Sigmoid colon (tissue), 4 donors: Measurements from ENCODE around the gene PAF1.

Experiments used
- EP300 ChIP-seq, 4 donors: sonication (generic); formaldehyde crosslinking; IDR thresholded peaks; one replicate each; pipeline ENCODE4 v1.6.1; 2017; ENCODE audit warnings: antibody characterized with exemption in 4 of 4
- POLR2A ChIP-seq, 2 donors: fragments of 450-650 bp; IDR thresholded peaks; one replicate each; pipeline ENCODE4 v1.6.1; 2016; ENCODE audit warnings: antibody characterized with exemption in 2 of 2, mild to moderate bottlenecking in 2 of 2, moderate library complexity in 2 of 2
- POLR2AphosphoS5 ChIP-seq, 4 donors: sonication (generic); formaldehyde crosslinking; IDR thresholded peaks; one replicate each; pipeline ENCODE4 v1.6.1; 2017; ENCODE audit warnings: antibody characterized with exemption in 4 of 4
- TF ChIP-seq, protein P1 (sequence below), 4 experiments: fragments of 450-650 bp in 3 of 4; fragments of 200-600 bp in 1 of 4; IDR thresholded peaks; one replicate each; pipeline ENCODE4 v1.5.1; 2016 to 2019; ENCODE audit warnings: antibody characterized with exemption in 4 of 4, mild to moderate bottlenecking in 3 of 4, moderate library complexity in 2 of 4

DNA sequence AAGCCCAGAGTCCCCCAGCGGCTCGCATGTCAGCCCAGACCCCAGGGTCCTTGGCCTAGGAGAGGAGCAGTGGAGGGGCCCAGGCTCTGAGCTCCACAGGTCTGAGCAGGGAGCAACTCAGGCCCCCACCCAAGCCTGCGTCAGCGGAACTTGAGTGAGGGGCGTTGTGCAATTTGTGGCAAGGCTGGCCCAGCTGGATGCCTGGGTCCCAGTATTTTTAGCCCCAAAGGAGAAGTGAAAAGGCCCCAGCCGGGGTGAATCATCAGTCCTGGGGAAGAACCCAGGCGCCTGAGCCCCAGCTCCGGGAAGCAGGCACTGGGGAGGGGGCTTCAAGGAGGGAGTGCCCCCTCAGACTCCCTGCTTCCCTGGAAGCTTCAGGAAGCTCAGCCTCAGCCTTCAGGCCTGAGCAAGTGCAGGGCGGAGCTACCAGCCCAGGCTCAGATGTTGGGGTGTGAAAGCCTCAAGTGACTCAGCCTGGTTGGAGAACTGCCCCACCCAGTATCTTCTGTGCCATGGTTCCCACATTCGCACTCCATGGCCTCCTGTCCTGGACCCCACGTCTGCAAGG lies 7.5 kb upstream of the PAF1 start:
- TF ChIP-seq EP300 (IDR thresholded peaks at IDR 0.05): peak in 2 of 4 donors; percentile 47 to 68
- peak in 1 of 2 donors; percentile 41 for TF ChIP-seq POLR2A (IDR thresholded peaks at IDR 0.05)
- TF ChIP-seq, protein P1, sequence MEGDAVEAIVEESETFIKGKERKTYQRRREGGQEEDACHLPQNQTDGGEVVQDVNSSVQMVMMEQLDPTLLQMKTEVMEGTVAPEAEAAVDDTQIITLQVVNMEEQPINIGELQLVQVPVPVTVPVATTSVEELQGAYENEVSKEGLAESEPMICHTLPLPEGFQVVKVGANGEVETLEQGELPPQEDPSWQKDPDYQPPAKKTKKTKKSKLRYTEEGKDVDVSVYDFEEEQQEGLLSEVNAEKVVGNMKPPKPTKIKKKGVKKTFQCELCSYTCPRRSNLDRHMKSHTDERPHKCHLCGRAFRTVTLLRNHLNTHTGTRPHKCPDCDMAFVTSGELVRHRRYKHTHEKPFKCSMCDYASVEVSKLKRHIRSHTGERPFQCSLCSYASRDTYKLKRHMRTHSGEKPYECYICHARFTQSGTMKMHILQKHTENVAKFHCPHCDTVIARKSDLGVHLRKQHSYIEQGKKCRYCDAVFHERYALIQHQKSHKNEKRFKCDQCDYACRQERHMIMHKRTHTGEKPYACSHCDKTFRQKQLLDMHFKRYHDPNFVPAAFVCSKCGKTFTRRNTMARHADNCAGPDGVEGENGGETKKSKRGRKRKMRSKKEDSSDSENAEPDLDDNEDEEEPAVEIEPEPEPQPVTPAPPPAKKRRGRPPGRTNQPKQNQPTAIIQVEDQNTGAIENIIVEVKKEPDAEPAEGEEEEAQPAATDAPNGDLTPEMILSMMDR (IDR thresholded peaks at IDR 0.05): no peak
- TF ChIP-seq POLR2AphosphoS5 (IDR thresholded peaks at IDR 0.05): peak in 3 of 4 donors; percentile 15 to 64 (median 56)
